ENCODE results near the gene PTPDC1. TPM values are rescaled to one million over a fixed set of nuclear protein-coding genes. Genes with fewer than 3 reads are reported as not detected.

PTPDC1 gene, protein sequence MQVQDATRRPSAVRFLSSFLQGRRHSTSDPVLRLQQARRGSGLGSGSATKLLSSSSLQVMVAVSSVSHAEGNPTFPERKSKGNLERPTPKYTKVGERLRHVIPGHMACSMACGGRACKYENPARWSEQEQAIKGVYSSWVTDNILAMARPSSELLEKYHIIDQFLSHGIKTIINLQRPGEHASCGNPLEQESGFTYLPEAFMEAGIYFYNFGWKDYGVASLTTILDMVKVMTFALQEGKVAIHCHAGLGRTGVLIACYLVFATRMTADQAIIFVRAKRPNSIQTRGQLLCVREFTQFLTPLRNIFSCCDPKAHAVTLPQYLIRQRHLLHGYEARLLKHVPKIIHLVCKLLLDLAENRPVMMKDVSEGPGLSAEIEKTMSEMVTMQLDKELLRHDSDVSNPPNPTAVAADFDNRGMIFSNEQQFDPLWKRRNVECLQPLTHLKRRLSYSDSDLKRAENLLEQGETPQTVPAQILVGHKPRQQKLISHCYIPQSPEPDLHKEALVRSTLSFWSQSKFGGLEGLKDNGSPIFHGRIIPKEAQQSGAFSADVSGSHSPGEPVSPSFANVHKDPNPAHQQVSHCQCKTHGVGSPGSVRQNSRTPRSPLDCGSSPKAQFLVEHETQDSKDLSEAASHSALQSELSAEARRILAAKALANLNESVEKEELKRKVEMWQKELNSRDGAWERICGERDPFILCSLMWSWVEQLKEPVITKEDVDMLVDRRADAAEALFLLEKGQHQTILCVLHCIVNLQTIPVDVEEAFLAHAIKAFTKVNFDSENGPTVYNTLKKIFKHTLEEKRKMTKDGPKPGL
- total RNA-seq = 10 to 100 TPM; 10.9 to 12.9 TPM
- polyA plus RNA-seq = 1 to 10 TPM; 4.0 to 7.8 TPM
- long read RNA-seq, donor 1, partial matches to known transcripts = 5 of 12 reads
- long read RNA-seq, donor 1, other reads (novel, unspliced or antisense) = 7 of 12 reads
- long read RNA-seq, donor 2, partial matches to known transcripts = 1 of 4 reads
- long read RNA-seq, donor 2, other reads (novel, unspliced or antisense) = 3 of 4 reads

DNA sequence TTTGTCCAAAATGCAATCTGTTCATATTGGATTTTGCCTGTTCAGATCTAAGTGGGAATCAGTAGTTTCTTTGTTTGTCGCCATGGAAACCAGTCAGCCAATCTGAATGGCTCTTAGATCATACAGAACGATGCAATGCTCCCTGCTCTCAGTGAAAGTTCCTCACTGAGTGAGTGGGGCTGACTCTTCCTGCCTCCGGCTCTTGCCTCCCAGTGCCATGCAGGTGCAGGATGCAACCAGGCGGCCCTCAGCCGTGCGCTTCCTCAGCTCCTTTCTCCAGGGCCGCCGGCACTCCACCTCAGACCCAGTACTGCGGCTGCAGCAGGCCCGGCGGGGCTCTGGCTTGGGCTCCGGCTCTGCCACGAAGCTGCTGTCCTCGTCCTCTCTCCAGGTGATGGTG lies at the start of gene PTPDC1:
Gene PTPDC1, plus strand, starts transcription at position 151 of the 400 bp plus-strand sequence. Its CDS starts 67 bp downstream, at position 218.
- WGBS, 2 donors = 76 to 80% methylated on average over 14 of the region's 14 CpGs
- ATAC-seq (ENCODE audit: low FRiP score) (no peak), DNase-seq (no peak)
- H3K36me3 ChIP-seq (ENCODE audit: control insufficient read depth in 1 of 2, insufficient read depth in 2 of 2, low read length in 1 of 2) = peaks cover 0 to 3% of the 10 kb centered on the region in 2 donors
- H3K27ac ChIP-seq (ENCODE audit: low read depth in 1 of 2, low read length in 2 of 2) = no peak within 1 kb of the TSS
- no peaks in the 10 kb centered on the region for H3K27me3 ChIP-seq (ENCODE audit: control insufficient read depth in 1 of 2, insufficient read depth in 2 of 2, low read length in 1 of 2)
- H3K4me1 ChIP-seq (ENCODE audit: control insufficient read depth in 1 of 2, insufficient read depth in 2 of 2, low read length in 2 of 2) = no peaks in the 10 kb centered on the region
- intact Hi-C loops (cut with DNase I) = no loop called here
- no peaks in the 10 kb centered on the region for H3K9me3 ChIP-seq (ENCODE audit: control insufficient read depth, low read length)
- no peak within 1 kb of the TSS for H3K4me3 ChIP-seq (ENCODE audit: low read length in 2 of 2)

DNA sequence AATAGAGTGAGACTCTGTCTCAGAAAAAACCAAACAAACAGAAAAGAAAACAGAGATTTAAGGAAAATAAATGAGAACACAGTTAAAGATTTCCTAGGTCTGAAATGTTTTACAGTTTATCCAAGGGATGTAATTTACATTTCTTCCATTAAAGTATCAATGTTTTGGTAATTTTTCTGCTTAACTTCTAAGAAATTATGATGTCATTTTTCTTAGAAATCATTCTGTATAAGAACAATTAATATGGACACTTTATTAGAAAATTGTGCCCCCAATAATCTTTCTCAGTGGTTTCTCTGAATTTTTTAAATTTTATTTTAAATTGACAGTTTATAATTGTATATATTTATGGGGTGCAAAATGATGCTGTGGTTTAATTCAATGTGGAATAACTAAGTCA lies 49.8 kb upstream of the PTPDC1 start:
- H3K9me3 ChIP-seq (ENCODE audit: control insufficient read depth, low read length) = no peaks in the 10 kb centered on the region
- peaks cover 0 to 6% of the 10 kb centered on the region in 2 donors for H3K4me1 ChIP-seq (ENCODE audit: control insufficient read depth in 1 of 2, insufficient read depth in 2 of 2, low read length in 2 of 2)
- intact Hi-C loops (cut with DNase I) = no loop called here
- H3K4me3 ChIP-seq (ENCODE audit: low read length in 2 of 2) = no peak overlapping the region
- no peak for ATAC-seq (ENCODE audit: low FRiP score)
- DNase-seq = no peak
- H3K27me3 ChIP-seq (ENCODE audit: control insufficient read depth in 1 of 2, insufficient read depth in 2 of 2, low read length in 1 of 2) = no peaks in the 10 kb centered on the region
- H3K36me3 ChIP-seq (ENCODE audit: control insufficient read depth in 1 of 2, insufficient read depth in 2 of 2, low read length in 1 of 2) = no peaks in the 10 kb centered on the region
- no peak overlapping the region for H3K27ac ChIP-seq (ENCODE audit: low read depth in 1 of 2, low read length in 2 of 2)

DNA sequence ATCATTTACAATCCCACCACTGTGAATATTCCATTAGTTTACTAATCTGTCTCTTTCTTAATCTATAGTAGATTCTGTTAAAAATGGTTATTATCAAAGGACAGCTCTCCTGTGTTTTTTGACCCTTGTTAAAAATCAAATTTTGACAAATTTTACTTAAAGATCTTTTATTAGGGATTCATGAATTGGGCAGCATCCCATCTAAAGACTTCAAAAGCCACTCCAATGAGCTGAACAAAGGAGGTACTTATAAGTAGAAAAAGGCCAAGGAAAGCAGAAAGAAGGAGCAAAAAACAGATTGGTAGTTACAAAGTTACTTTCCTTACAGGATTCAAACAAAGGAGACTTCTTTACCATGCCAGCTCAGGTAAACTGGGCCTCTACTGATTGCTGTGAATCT lies 44.5 kb upstream of the PTPDC1 start:
- Histone ChIP-seq H3K4me3 (ENCODE audit: low read length in 2 of 2) (no peak overlapping the region), H3K4me1 (ENCODE audit: control insufficient read depth in 1 of 2, insufficient read depth in 2 of 2, low read length in 2 of 2) (no peaks in the 10 kb centered on the region), H3K27me3 (ENCODE audit: control insufficient read depth in 1 of 2, insufficient read depth in 2 of 2, low read length in 1 of 2) (no peaks in the 10 kb centered on the region), H3K36me3 (ENCODE audit: control insufficient read depth in 1 of 2, insufficient read depth in 2 of 2, low read length in 1 of 2) (no peaks in the 10 kb centered on the region), H3K9me3 (ENCODE audit: control insufficient read depth, low read length) (no peaks in the 10 kb centered on the region), H3K27ac (ENCODE audit: low read depth in 1 of 2, low read length in 2 of 2) (no peak overlapping the region)
- ATAC-seq (ENCODE audit: low FRiP score) (no peak), DNase-seq (no peak)
- intact Hi-C loops (cut with DNase I) = no loop called here

DNA sequence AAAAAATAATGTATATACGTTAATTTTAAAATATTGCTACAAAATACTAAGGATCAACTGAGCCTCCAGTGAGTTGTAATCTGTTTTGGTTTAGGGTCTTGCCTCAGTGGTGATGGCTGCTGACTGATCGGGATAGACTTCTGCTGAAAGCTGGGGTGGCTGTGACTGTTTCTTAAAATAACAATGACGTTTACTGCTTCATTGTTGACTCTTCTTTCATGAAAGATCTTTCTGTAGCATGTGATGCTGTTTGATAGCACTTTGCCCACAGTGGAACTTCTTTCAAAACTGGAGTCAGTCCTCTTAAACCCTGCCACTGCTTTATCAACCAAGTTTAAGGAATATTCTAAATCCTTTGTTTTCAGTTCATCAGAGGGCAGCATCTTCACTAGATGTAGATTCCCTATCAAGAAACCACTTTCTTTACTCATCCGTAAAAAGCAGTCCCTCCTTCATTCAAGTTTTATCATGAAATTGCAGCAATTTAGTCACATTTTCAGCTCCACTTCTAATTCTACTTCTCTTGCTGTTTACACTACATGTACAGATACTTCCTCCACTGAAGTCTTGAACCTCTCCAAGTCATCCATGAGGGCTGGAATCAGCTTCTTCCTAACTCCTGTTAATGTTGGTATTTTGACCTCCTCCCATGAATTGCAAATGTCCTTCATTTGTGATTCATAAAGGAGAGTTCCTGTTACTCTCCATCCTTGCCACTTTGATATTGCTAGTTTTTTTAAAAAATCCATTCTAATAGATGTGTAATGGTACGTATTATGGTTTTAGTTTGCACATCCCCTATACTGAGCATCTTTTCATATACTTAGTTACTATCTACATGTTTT lies 41.5 kb upstream of the PTPDC1 start:
- intact Hi-C loops (cut with DNase I) = no loop called here
- Histone ChIP-seq H3K27ac (ENCODE audit: low read depth in 1 of 2, low read length in 2 of 2) (no peak overlapping the region), H3K9me3 (ENCODE audit: control insufficient read depth, low read length) (no peaks in the 10 kb centered on the region), H3K36me3 (ENCODE audit: control insufficient read depth in 1 of 2, insufficient read depth in 2 of 2, low read length in 1 of 2) (no peaks in the 10 kb centered on the region), H3K27me3 (ENCODE audit: control insufficient read depth in 1 of 2, insufficient read depth in 2 of 2, low read length in 1 of 2) (no peaks in the 10 kb centered on the region), H3K4me3 (ENCODE audit: low read length in 2 of 2) (no peak overlapping the region), H3K4me1 (ENCODE audit: control insufficient read depth in 1 of 2, insufficient read depth in 2 of 2, low read length in 2 of 2) (no peaks in the 10 kb centered on the region)
- ATAC-seq (ENCODE audit: low FRiP score) (no peak), DNase-seq (no peak)
- 68 to 69% methylated on average over 5 of the region's 5 CpGs for WGBS, 2 donors

DNA sequence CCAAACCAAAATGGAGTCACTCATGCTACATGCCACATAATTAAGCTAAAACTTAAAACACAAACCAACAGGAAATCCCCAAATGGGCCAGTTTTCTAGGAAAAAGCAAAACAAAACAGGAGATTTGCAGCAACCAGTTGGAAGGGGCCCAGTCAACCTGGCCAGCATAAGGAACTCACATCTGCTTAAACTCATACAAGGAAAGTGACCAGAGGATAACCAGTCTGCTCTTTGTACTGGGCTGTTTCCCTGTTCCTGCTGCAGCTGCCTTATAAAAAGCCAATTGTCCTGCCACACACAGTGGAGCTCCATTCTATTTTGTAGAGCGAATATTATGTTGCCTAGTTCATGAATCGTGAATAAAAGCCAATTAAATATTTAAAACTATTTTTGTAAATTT lies 29.5 kb upstream of the PTPDC1 start:
- H3K27ac ChIP-seq (ENCODE audit: low read depth in 1 of 2, low read length in 2 of 2) = no peak overlapping the region
- peaks cover 0 to 2% of the 10 kb centered on the region in 2 donors for H3K36me3 ChIP-seq (ENCODE audit: control insufficient read depth in 1 of 2, insufficient read depth in 2 of 2, low read length in 1 of 2)
- peaks cover 0 to 2% of the 10 kb centered on the region in 2 donors for H3K4me1 ChIP-seq (ENCODE audit: control insufficient read depth in 1 of 2, insufficient read depth in 2 of 2, low read length in 2 of 2)
- H3K9me3 ChIP-seq (ENCODE audit: control insufficient read depth, low read length) = no peaks in the 10 kb centered on the region
- intact Hi-C loops (cut with DNase I) = no loop called here
- no peaks in the 10 kb centered on the region for H3K27me3 ChIP-seq (ENCODE audit: control insufficient read depth in 1 of 2, insufficient read depth in 2 of 2, low read length in 1 of 2)
- no peak for DNase-seq
- no peak for ATAC-seq (ENCODE audit: low FRiP score)
- WGBS, 2 donors = 84 to 89% methylated on average over 2 of the region's 2 CpGs
- H3K4me3 ChIP-seq (ENCODE audit: low read length in 2 of 2) = no peak overlapping the region

DNA sequence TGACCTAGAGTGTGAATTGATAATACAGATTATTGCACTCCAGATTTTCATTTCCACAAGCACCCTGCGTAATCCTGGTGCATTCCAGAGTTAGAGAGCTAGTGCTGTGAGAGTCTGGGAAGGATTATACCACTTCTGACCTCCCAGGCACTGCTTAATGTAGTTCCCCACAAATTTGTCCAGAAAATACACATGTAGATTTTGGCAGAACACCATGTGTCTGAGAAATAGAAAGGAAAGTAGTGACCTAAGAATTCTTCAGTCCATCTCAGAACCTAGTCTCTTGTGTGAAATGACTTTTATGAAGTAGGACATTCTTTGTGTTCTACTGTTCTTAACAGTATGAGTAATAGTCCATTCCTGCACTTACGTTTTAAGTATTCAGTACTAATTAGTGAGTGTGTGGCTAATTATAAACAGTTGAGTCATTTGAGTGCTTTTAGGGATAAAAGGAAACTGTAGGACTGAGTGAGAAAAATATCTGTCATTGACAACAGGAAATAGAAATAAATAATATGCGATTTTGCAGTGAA lies 27.8 kb upstream of the PTPDC1 start:
- Histone ChIP-seq H3K27ac (ENCODE audit: low read depth in 1 of 2, low read length in 2 of 2) (peak overlapping the region in 1 of 2 donors; percentile 21), H3K27me3 (ENCODE audit: control insufficient read depth in 1 of 2, insufficient read depth in 2 of 2, low read length in 1 of 2) (no peaks in the 10 kb centered on the region), H3K4me3 (ENCODE audit: low read length in 2 of 2) (peak overlapping the region in 1 of 2 donors; percentile 48), H3K4me1 (ENCODE audit: control insufficient read depth in 1 of 2, insufficient read depth in 2 of 2, low read length in 2 of 2) (peaks cover 0 to 2% of the 10 kb centered on the region in 2 donors), H3K9me3 (ENCODE audit: control insufficient read depth, low read length) (no peaks in the 10 kb centered on the region), H3K36me3 (ENCODE audit: control insufficient read depth in 1 of 2, insufficient read depth in 2 of 2, low read length in 1 of 2) (peaks cover 0 to 2% of the 10 kb centered on the region in 2 donors)
- DNase-seq (no peak), ATAC-seq (ENCODE audit: low FRiP score) (no peak)
- intact Hi-C loops (cut with DNase I) = no loop called here
- 2 to 4% methylated on average over 3 of the region's 3 CpGs for WGBS, 2 donors

DNA sequence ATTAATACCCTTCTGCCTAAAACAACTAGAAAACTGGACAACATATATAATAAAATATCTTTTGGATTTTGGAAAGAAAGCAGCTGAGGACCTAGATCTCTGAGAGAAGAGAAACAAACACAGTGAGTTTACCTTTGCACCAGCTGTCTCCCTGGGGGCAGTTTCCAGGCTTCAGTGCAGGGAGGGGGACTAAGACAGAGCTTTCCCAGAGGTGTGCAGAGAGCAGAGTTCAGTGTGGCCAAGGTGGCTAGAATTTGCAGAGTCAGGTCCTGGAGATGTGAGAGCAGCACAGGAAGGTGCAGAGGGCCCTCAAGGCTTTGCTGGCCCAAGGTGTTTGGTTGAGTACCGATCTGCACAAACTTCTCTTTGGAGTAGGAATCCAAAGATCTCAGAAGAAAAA lies 26.3 kb upstream of the PTPDC1 start:
- Histone ChIP-seq H3K9me3 (ENCODE audit: control insufficient read depth, low read length) (no peaks in the 10 kb centered on the region), H3K4me1 (ENCODE audit: control insufficient read depth in 1 of 2, insufficient read depth in 2 of 2, low read length in 2 of 2) (peaks cover 0 to 2% of the 10 kb centered on the region in 2 donors), H3K36me3 (ENCODE audit: control insufficient read depth in 1 of 2, insufficient read depth in 2 of 2, low read length in 1 of 2) (peaks cover 0 to 2% of the 10 kb centered on the region in 2 donors), H3K4me3 (ENCODE audit: low read length in 2 of 2) (no peak overlapping the region), H3K27me3 (ENCODE audit: control insufficient read depth in 1 of 2, insufficient read depth in 2 of 2, low read length in 1 of 2) (no peaks in the 10 kb centered on the region), H3K27ac (ENCODE audit: low read depth in 1 of 2, low read length in 2 of 2) (no peak overlapping the region)
- ATAC-seq (ENCODE audit: low FRiP score) (no peak), DNase-seq (no peak)
- intact Hi-C loops (cut with DNase I) = no loop called here
- 97 to 100% methylated on average over 1 of the region's 1 CpG for WGBS, 2 donors

DNA sequence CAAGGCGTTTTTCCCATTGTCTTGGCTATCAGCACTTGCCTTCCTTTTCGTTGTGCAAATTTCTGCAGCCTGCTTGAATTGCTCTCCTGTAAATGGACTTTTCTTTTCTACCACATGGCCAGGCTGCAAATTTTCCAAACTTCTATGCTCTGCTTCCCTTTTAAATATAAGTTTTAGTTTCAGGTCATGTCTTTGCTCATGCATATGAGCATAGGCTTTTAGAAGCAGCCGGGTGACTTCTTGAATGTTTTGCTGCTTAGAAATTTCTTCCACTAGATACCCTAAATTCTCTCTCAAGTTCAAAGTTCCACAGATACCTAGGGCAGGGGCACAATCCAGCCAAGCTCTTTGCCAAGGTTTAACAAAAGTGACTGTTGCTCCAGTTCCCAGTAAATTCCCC lies 22.4 kb upstream of the PTPDC1 start:
- H3K27me3 ChIP-seq (ENCODE audit: control insufficient read depth in 1 of 2, insufficient read depth in 2 of 2, low read length in 1 of 2) = no peaks in the 10 kb centered on the region
- H3K4me1 ChIP-seq (ENCODE audit: control insufficient read depth in 1 of 2, insufficient read depth in 2 of 2, low read length in 2 of 2) = no peaks in the 10 kb centered on the region
- DNase-seq (no peak), ATAC-seq (ENCODE audit: low FRiP score) (no peak)
- H3K27ac ChIP-seq (ENCODE audit: low read depth in 1 of 2, low read length in 2 of 2) = no peak overlapping the region
- intact Hi-C loops (cut with DNase I) = no loop called here
- 96 to 99% methylated on average over 3 of the region's 3 CpGs for WGBS, 2 donors
- H3K9me3 ChIP-seq (ENCODE audit: control insufficient read depth, low read length) = no peaks in the 10 kb centered on the region
- H3K36me3 ChIP-seq (ENCODE audit: control insufficient read depth in 1 of 2, insufficient read depth in 2 of 2, low read length in 1 of 2) = peaks cover 0 to 2% of the 10 kb centered on the region in 2 donors
- no peak overlapping the region for H3K4me3 ChIP-seq (ENCODE audit: low read length in 2 of 2)
